HL-60 (cell line): Measurements from ENCODE around the gene KCNQ1.
A peak's percentile ranks its signal among the peaks of the same experiment; 100 is the strongest.

ENCODE experiments used
- DNase-seq, 2 experiments: peaks; one replicate each; pipeline ENCODE4 v3.0.0-alpha.2; 2010 to 2020; ENCODE audit warnings: low read depth in 1 of 2, low spot score in 1 of 2
- H3K27ac ChIP-seq: fragments of 250-450 bp; sonication (Bioruptor Pico); replicated peaks from 2 replicates; pipeline ENCODE4 v1.5.1; 2020; ENCODE audit warnings: mild to moderate bottlenecking, moderate library complexity
- H3K27me3 ChIP-seq: fragments of 250-450 bp; sonication (Bioruptor Pico); 2 replicates; pipeline ENCODE4 v1.5.1; 2021; ENCODE audit warnings: mild to moderate bottlenecking, moderate library complexity; ENCODE audit not compliant: insufficient read depth, poor library complexity, severe bottlenecking
- H3K4me3 ChIP-seq: replicated peaks from 2 replicates; pipeline ENCODE4 v1.5.1; 2011; ENCODE audit warnings: mild to moderate bottlenecking, control low read depth, low read length; ENCODE audit not compliant: insufficient read depth
- GABPA ChIP-seq: IDR thresholded peaks from 2 replicates; pipeline ENCODE4 v1.6.1; 2012; ENCODE audit warnings: low read depth
- POLR2AphosphoS5 ChIP-seq: IDR thresholded peaks from 2 replicates; pipeline ENCODE4 v1.6.1; 2012; ENCODE audit warnings: low read depth
- REST ChIP-seq: IDR thresholded peaks from 2 replicates; pipeline ENCODE4 v1.6.1; 2012; ENCODE audit warnings: low read depth; ENCODE audit not compliant: insufficient replicate concordance
- SPI1 ChIP-seq: IDR thresholded peaks from 2 replicates; pipeline ENCODE4 v1.6.1; 2012; ENCODE audit warnings: low read depth, mild to moderate bottlenecking, borderline replicate concordance
- TF ChIP-seq, protein P1 (sequence below): IDR thresholded peaks from one replicate; pipeline ENCODE4 v1.5.1; 2011; ENCODE audit warnings: low read length, control low read depth, inconsistent platforms; ENCODE audit not compliant: insufficient read depth

Gene KCNQ1

GRCh38 chr11:2532704-2533586, 88.1 kb downstream of the KCNQ1 start:
- no peaks in the 10 kb centered on the region for H3K27me3 ChIP-seq
- TF ChIP-seq, protein P1, sequence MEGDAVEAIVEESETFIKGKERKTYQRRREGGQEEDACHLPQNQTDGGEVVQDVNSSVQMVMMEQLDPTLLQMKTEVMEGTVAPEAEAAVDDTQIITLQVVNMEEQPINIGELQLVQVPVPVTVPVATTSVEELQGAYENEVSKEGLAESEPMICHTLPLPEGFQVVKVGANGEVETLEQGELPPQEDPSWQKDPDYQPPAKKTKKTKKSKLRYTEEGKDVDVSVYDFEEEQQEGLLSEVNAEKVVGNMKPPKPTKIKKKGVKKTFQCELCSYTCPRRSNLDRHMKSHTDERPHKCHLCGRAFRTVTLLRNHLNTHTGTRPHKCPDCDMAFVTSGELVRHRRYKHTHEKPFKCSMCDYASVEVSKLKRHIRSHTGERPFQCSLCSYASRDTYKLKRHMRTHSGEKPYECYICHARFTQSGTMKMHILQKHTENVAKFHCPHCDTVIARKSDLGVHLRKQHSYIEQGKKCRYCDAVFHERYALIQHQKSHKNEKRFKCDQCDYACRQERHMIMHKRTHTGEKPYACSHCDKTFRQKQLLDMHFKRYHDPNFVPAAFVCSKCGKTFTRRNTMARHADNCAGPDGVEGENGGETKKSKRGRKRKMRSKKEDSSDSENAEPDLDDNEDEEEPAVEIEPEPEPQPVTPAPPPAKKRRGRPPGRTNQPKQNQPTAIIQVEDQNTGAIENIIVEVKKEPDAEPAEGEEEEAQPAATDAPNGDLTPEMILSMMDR: peak; percentile 93
- no peak for TF ChIP-seq SPI1
- no peak for TF ChIP-seq POLR2AphosphoS5
- H3K4me3 ChIP-seq: no peak overlapping the region
- DNase-seq: peak; percentile 88 to 91
- H3K27ac ChIP-seq: peak overlapping the region; percentile 33

GRCh38 chr11:2533587-2534133, 88.9 kb downstream of the KCNQ1 start:
- peak overlapping the region; percentile 33 for H3K27ac ChIP-seq
- peak; percentile 61 to 90 for DNase-seq
- TF ChIP-seq GABPA: no peak
- TF ChIP-seq, protein P1: no peak
- no peak for TF ChIP-seq SPI1
- TF ChIP-seq POLR2AphosphoS5: no peak
- no peak for TF ChIP-seq REST
- no peak overlapping the region for H3K4me3 ChIP-seq
- no peaks in the 10 kb centered on the region for H3K27me3 ChIP-seq

DNA sequence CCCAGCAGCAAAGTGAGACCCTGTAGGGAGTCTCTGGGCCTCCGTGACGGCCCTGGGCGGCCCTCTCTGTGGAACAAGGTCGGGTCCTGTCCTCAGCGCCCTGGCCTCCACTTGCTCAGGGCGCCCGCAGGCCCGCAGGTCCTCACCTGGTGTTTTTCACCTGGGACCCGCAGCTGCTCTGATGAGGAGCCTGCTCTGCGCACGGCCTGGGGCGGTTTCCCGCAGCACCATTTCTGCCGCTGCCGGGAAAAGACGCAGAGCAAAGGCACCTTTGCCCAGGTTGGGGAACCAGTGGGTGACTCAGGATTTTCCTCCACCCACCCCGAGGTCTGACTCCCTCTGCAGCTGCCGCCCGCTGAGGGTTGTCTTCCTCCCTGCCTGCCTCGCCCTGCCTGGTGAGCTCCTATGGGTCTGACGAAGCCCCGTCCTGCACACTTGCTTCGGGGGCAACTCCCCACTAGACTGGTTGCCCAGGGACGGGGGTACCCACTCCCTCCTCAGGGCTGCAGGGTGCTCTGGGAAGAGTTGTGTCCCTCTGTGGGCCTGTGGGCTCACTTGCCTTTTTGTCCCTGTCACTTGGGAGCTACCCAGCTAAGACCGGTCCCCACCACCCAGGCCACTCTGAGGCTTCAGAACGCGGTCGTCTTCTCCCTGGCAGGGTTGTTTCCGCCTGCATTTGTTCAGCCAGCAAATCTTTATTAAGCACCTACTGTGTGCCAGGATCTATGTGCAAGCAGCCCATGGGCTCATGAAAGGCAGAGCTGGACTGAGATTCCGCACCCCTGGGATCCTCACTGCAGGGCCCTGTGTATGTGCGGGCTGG, 89.5 kb downstream of the KCNQ1 start:
- DNase-seq: peak; percentile 27 to 70
- TF ChIP-seq, protein P1: no peak
- no peak for TF ChIP-seq SPI1
- TF ChIP-seq GABPA: no peak
- TF ChIP-seq REST: no peak
- no peak for TF ChIP-seq POLR2AphosphoS5
- 0 out of 2 replicates have a peak overlapping the region, but pooled peaks have one; percentile 1 for H3K4me3 ChIP-seq
- no peak overlapping the region for H3K27ac ChIP-seq
- H3K27me3 ChIP-seq: no peaks in the 10 kb centered on the region
